8988T (cell line): ENCODE measurements around the gene SCYL1.
A peak's percentile ranks its signal among the peaks of the same experiment; 100 is the strongest.

ENCODE experiments used
- DNase-seq: peaks from one replicate; pipeline ENCODE4 v3.0.0; 2011

Gene SCYL1

GRCh38 chr11:65572356-65573051 lies 47.6 kb downstream of the SCYL1 start, which contains the start of gene FAM89B:
FAM89B (plus strand) TSS chr11:65572538; CDS start chr11:65572670, 132 bp downstream.
- peak; percentile 95 for DNase-seq

GRCh38 chr11:65573391-65574079 lies 48.7 kb downstream of the SCYL1 start:
- DNase-seq = no peak

- peak; percentile 100 for DNase-seq
These were observed 49.4 kb downstream of the SCYL1 start for GRCh38 chr11:65574109-65574810.

GRCh38 chr11:65574811-65575567 lies 50.1 kb downstream of the SCYL1 start:
- no peak for DNase-seq

- peak; percentile 97 for DNase-seq
These were observed 50.8 kb downstream of the SCYL1 start, which contains the start of gene EHBP1L1 for GRCh38 chr11:65575568-65576231. EHBP1L1 (plus strand) TSS chr11:65576053; CDS start chr11:65576303, 250 bp downstream.

- no peak for DNase-seq
These were observed 51.5 kb downstream of the SCYL1 start for GRCh38 chr11:65576232-65576866.

GRCh38 chr11:65576867-65577755 lies 52.2 kb downstream of the SCYL1 start:
- DNase-seq = peak; percentile 100

- no peak for DNase-seq
These were observed 52.9 kb downstream of the SCYL1 start for GRCh38 chr11:65577756-65578109.

GRCh38 chr11:65578134-65578533 lies 53.3 kb downstream of the SCYL1 start:
- no peak for DNase-seq

- no peak for DNase-seq
These were observed 53.8 kb downstream of the SCYL1 start for GRCh38 chr11:65578667-65579066.

- no peak for DNase-seq
These were observed 54.4 kb downstream of the SCYL1 start for GRCh38 chr11:65579291-65579690.

GRCh38 chr11:65580031-65580692 lies 55.3 kb downstream of the SCYL1 start:
- DNase-seq = no peak

- DNase-seq = no peak
These were observed 55.9 kb downstream of the SCYL1 start for GRCh38 chr11:65580756-65581155.

GRCh38 chr11:65581928-65582327 lies 57.0 kb downstream of the SCYL1 start:
- DNase-seq = no peak

- DNase-seq = no peak
These were observed 58.7 kb downstream of the SCYL1 start for GRCh38 chr11:65583589-65583988.

- DNase-seq = no peak
These were observed 59.2 kb downstream of the SCYL1 start for GRCh38 chr11:65584106-65584505.

GRCh38 chr11:65584723-65585171 lies 59.9 kb downstream of the SCYL1 start:
- no peak for DNase-seq

GRCh38 chr11:65585396-65586246 lies 60.7 kb downstream of the SCYL1 start:
- no peak for DNase-seq

GRCh38 chr11:65586247-65586630 lies 61.4 kb downstream of the SCYL1 start:
- DNase-seq = no peak
